Measurements from ENCODE around the gene SPATA13.
"Not testable (repeated sequence)": the region's sequence is repeated elsewhere in the genome, so short reads cannot be mapped to it uniquely, and the experiment has no call there.

SPATA13 gene

DNA sequence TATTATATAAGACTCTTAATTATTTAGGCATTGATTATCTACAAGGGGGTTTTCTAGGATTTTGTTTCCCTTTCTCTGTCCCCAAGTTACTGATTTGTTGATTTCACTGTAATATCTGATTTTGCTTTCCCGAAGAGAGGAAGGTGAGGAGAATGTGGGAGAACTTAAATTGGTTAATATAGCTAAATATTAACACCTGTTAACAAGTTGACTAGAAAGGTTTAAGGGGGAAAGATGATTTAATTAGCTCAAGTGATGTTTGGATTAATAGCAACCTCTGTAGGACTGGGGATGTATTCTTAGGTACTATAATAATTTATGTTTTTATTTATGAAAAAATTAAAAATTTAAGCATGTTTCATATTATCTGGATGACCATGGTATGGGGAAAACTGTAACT, 35.1 kb downstream of the SPATA13 start:
- no peak for DNase-seq (ENCODE audit: low spot score)

DNA sequence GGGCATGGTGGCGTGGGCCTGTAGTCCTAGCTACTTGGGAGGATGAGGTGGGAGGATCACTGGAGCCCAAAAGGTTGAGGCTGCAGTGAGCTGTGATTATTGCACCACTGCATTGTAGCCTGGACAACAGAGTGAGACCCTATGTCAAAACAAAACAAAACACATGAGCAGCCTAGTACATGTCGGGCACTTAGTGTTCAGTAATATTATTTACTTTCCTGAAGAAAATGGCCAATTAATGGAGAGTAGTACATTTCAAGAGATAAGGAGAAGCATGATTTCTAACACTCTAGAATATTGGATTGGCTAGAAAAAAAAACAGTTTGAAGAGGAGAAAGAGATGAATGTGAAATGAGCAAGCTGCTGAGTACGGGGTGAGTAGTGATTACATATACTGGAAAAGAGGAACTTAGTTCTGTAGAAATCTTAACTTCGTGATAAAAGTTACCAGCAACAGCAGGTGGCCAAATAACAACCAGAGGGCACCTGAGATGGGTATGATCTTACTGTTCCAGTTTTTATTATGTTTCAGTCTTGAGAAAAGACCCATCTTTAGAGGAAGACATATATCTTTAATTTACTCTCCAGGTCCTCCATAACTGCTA, 36.2 kb downstream of the SPATA13 start:
- no peak for DNase-seq (ENCODE audit: low spot score)

DNA sequence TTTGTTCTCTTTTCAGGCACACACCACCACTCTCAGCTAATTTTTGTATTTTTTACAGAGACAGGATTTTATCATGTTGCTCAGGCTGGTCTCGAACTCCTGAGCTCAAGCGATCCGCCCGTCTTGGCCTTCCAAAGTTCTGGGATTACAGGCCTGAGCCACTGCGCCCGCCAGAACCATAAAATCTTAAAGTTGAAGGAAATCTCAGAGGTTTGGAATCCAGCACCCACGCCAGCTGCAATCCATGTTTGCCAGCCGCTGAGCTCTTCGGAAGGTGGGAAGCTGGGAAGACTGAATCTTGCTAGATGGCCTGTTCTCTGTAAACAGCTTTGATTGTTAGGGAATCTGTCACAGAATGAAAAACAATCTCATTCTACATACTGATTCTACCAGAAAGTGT, 38.5 kb downstream of the SPATA13 start:
- DNase-seq (ENCODE audit: low spot score) = no peak

DNA sequence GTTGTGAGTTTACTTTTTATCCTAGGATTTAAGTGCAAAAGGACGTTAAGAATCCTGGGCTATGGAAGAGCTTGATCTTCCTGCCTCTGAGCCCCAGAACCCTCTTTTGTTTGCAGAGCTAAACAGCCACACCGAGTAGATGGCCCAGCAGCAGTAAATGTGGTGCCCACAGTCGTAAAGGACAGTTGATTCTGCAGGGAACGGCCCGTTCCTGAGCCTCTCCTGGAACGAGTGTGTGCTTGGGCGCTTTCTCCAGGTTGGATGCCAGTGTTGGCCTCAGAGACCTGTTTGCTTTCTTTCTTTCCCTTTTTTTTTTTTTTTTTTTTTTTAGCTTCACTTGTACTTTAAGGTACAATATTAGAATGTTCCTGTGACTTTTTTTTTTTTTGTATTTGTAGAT, 41.7 kb downstream of the SPATA13 start:
- DNase-seq (ENCODE audit: low spot score) = no peak

DNA sequence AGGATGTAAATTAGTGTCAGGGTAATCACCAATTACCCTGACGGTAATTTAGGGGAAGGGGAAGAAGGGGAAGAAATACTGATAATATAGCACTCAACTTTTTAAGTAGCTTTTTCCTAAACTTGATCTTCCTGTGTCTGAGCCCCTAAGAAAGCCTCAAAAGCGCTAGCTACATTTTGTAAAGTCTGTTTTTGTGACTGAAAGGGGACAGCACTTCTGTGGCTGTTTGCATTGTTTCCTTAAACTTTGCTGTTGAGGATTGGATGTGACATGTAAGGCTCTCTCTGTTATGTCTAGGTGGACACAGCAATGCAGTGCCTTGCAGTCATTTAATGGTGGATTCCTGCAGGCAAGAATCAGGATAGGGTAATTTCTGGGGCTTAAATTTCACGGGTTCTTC, 42.8 kb downstream of the SPATA13 start:
- no peak for DNase-seq (ENCODE audit: low spot score)

DNA sequence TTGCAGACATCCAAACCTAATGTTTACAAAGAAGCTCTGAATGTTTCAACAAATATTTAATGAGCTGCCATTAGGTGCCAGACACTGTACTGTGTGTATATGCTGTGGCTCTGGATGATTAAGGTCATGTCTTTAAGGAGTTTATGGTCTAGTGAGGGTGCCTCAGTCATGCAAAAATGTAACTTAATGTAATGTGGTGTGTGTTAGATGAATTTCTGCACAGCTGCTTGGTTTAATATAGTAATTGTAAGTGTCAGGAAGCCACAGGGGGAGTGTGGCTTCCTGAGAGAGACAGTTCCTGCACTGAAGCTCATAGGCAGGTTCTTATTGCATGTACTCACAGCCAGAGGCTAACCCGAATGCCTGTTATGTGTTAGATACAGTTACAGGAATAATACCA, 43.3 kb downstream of the SPATA13 start:
- no peak for DNase-seq (ENCODE audit: low spot score)

DNA sequence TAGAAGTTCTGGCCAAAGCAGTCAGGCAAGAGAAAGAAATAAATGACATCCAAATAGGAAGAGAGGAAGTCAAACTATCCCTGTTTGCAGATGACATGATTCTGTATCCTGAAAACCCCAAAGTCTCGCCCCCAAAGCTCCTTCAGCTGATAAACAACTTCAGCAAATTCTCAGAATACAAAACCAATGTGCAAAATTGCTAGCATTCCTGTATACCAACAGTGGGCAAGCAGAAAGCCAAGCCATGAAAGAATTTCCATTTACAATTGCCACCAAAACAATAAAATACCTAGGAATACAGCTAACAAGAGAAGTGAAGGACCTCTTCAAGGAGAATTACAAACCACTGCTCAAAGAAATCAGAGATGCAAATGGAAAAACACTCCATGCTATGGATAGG, 44.6 kb downstream of the SPATA13 start:
- DNase-seq (ENCODE audit: low spot score) = not testable (repeated sequence)

DNA sequence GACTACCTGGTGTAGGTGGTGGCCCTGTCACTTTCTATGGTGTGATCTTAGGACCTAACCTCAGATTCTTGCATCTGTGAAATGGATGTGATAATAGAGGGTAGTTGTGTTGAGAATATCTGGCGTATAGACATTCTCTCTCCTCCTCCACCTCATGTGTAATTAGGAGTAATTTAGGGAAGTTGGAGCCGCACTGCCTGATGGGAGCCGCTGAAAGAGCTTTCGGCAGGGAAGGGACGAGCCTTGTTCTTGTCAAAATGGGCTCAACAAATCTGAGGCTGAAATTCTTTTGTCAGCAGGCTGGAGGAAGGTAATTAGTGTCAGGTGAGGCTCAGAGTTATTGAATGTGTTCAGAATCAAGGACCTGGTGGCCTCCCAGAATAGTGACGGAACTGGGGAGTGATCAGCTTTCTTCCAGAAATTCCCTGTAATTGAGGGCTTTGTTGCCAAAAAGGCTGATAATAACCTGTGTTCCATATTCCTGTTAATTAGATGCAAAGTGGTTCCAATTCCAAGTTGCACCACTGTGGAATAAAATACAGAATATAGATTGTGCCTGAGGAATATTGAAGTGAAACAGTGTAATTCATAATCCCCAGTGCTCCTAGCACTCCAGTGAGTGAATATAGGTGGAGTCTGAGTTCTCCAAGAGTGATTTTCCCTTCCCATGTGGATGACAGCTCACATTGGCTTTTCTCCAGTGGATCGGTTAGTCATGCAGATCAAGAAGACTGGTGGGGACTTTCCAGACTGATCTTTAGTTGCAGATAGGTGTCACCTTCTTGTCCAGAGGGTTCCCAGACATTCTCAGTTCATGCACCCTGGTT, 47.5 kb downstream of the SPATA13 start:
- peak; percentile 71 for DNase-seq (ENCODE audit: low spot score)

DNA sequence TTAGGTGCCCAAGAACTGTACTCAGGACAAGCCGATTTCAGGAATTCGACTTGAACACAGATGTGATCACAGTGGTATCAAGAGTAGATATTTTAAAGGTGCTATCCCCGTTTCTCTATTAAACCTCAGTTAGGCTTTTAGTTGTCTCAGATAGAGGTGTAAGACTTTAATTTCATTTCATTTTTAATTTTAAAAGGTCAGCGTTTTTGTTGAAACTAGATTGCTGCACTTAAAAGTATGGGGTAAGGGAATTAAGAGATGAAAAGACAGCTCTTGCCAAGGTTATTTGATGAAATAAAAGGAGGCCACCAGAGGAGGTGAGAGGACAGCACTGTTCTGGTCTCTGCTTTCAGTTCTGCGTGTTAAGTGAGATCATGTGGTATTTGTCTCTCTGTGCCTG, 48.6 kb downstream of the SPATA13 start:
- no peak for DNase-seq (ENCODE audit: low spot score)

DNA sequence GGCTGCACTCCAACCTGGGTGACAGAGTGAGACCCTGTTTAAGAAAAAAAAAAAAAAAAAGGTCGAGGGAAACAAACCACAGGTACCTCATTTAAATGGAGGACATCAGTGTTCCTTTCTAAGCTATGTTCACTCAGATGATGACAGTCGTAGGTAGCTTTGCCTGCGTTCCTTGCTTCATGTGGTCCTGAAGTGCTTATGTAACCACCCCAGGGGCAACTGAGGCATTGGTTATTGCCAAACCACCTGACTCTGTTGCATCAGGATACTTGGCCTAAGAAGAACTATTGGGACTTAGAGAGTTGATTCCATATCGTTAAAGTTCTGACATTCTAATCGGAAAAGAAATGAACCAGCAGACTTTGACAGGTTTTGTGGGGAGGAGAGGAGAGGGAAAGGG, 51.7 kb downstream of the SPATA13 start:
- DNase-seq (ENCODE audit: low spot score) = peak; percentile 68

DNA sequence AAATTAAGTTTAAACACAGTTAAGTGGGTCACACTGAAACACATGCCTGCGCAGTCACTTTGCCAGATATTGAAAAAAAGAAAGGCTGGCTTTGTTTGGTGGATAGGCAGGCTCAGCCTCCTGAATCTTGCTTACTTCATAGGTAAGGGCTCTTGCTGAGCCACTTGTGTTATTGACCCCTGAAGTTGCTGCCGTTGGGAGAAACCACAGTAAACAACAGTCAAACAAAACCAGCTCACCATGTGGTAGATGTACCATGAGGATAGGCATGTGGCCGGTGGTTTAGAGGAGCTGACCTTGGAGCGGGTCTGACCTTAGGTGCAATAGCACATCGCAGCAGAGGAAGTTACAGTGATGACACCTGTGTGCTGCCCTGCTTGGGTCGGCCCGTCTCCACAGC, 52.2 kb downstream of the SPATA13 start:
- no peak for DNase-seq (ENCODE audit: low spot score)

DNA sequence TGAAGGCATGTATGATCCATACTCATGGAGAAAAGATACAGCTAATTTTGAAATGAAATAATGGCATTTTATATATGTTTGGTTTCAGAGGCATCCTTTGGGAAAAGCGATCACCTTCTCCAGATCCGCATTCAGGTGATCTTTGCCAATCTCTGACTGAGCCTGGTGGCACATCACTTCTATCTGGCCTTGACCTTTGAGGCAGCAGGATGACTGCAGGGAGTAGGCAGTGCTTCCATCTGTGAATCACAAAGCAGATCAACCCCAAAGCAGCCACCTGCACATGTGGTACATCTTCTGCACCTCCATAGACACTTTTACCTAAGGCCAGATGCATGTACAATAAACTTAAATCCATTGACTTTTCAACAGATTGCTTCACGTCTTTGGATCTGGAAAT, 53.4 kb downstream of the SPATA13 start:
- no peak for DNase-seq (ENCODE audit: low spot score)

DNA sequence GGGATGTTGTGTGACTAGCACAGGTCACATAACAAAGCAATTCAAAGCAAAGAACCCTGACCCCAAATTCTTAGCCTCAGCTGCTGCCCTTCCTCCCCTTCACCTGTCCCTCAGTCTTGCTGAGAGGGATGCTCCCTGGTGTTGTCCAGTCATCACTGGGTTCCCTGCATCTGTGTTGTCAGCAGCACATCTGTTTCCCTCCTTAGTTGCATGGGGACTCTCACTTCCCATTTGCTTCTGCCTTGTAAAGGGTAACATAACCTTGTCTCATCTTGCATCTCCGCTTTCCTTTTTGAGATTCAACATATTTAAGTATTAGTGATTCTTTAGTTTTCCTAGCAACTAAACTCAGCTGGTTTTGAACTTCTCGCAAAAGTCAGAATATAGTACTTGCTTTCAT, 54.0 kb downstream of the SPATA13 start:
- no peak for DNase-seq (ENCODE audit: low spot score)

DNA sequence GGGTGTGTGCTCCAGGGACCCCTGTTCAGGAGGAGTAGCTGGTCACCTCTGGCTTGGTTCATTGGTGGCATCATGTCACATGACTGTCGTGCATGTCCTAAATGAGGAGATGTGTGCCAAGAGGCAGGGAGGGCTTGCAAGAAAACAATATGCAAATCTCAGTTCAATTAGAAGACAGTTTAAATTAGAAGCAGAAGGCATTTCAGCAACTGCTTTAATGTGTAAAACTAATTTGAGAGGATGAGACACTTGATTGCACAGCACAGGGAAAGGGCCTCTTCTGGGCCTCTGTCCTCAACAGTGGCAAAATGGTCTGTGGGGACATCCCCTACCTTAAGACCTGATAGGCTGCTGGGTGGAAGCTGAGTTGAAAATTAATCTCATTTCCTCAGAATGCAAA, 54.6 kb downstream of the SPATA13 start:
- no peak for DNase-seq (ENCODE audit: low spot score)

DNA sequence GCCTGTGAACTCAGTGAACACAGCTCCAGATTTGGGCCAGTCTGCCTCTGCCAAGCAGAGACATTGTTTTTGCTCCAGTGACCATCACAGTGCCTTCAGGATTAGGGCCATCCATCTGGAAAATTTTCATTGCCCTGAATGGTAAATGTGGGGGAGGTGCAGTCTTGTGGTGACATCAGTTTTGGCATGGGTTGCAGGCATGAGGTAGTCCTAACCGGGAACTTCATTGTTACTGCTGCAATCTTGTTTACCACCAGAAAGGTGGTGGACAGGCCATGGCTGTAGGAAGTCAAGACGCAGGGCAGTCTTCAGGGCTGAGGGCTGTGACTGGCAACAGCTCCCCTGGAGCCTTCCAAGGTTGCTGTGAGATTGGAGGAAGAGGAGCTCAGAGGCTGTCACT, 55.2 kb downstream of the SPATA13 start:
- peak; percentile 64 for DNase-seq (ENCODE audit: low spot score)

DNA sequence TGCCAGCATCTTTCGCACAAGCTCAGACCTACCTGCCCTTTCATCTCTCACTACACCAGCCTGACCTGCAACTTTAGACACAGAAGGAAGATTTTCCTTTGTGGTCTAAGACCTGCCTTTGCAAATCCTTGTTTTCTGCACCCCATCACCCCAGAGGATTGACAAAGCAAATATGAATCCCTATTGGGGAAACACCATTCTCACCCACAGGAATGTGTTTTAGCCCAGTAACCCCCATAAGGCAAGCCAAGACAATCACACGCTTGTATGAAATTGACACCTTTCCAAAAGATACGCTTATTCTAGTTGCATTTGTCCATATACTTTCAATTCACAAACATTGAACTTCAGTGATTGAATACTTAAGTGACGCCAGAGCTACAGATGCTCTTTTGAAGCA, 55.7 kb downstream of the SPATA13 start:
- no peak for DNase-seq (ENCODE audit: low spot score)

DNA sequence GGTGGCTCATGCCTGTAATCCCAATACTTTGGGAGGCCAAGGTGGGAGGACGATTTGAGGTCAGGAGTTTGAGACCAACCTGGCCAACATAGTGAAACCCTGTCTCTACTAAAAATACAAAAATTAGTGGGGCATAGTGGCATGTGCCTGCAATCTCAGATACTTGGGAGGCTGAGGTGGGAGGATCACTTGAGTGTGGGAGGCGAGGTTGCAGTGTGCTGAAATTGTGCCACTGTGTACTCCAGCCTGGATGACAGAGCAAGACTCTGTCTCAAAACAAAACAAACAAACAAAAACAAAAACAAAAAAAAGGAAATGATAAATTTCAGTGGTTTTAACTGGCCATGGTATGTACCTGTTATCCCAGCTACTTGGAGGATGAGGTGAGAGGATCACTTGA, 56.3 kb downstream of the SPATA13 start:
- not testable (repeated sequence) for DNase-seq (ENCODE audit: low spot score)

DNA sequence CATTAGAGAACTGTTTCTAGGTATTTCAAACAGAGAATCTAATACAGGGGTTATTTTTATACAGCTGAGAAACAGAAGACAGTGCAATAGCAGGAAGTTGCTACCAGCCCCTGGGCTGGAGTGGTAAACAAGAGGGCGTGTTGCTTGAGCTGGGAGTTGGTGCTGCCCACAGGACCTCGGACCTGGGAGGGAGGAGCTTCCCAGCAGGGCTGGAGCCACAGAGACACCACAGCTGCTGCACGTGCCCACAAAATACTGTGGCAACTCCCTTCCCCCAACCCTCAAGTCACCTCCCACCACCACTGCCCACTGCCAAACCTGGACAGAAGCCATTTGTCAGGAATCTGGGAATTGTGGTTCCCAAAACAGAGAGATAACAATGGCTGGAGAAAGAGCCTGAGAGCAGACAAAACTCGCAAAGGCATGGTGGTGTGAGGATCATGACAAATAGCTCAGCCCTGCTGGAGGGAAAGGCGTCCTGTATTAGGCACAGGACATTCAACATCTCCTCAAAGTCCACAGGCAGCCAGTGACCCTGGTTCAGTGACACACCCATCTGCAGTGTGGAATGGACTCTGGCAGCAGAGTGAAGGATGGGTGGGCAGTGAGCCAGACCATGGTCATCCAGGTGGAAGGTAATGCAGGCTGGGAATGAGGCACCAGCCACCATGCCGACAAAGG, 57.2 kb downstream of the SPATA13 start:
- no peak for DNase-seq (ENCODE audit: low spot score)

DNA sequence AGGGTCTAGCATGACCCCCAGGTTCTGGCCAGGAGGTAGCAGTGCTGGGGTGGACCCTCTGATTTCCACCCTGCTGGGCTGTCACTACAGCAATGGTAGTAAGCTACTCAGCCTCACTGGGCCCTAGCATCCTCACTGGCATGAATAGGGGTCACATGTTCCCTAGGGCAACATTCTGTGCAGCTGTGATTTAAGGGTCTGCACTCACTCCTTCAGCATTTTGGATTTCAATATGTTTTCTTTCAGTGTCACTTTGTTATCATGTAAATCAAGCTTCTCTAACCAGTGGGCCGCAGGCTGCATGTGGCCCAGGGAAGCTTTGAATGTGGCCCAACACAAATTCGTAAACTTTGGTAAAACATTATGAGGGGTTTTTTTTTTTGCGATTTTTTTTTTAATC, 57.8 kb downstream of the SPATA13 start:
- DNase-seq (ENCODE audit: low spot score) = no peak

DNA sequence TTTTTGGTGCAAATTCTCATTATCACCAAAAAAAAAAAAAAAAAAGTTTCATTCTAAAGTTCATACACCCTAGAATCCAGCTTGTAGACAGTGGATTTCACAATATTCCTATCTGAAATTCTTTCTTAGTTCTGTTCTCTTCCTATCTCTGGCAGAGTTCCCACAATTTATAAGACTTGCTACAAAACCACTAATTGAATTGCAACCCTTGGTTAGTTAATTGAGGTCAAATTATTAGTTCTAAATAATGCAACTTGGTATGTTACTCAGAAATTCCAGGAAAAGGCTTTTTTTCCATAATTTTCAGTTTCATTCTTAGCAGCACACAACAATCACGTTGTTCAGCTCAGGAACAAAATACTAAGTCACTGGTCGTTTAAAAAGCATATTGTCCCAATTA, 58.5 kb downstream of the SPATA13 start:
- no peak for DNase-seq (ENCODE audit: low spot score)

DNA sequence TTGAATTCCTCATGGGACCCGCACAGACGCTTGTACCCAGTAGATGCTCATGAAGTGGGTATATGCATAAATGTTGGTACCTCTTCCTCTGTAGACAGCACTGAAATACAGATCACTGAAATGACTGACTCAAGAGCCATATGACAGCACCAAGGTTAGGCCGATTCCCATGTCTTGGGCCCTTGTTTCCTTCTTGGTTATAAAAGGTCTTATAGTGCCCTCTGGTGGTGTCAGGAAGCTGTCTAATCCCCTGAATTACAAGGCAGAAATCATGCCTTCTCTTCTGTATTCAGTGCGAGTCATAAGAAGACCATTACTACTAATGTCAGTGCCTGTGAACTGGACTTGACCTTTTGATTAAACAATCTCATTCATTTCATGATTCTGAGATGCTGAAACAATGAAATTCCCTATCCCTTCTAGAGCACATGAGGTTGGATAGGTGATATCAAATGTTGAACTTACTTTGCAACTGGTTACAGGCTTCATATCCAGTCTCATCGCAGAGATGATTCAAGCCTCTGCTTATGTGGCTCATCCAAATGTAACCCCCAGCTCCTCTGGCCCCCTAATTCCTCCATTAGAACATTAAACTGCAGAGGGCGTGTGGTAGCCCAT, 59.7 kb downstream of the SPATA13 start:
- DNase-seq (ENCODE audit: low spot score) = peak; percentile 88

DNA sequence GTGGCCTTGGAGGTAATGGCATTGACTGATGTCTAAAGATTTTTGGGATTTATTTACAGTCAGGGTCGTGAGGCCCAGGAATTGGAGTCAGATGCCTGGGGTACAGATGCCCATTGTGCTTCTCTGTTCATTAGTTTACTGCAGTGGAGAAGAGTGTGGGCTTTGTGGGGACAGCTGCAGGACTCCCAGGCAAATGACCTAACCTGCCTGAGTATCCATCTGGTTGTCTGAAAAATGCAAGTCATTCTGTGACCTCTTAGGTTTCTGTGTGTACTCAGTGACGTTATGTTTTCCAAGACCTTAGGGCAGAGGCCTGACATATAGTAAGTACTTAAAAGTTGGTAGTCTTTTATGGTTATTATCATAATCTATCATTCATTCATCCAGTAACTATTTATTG, 60.5 kb downstream of the SPATA13 start:
- DNase-seq (ENCODE audit: low spot score) = no peak

DNA sequence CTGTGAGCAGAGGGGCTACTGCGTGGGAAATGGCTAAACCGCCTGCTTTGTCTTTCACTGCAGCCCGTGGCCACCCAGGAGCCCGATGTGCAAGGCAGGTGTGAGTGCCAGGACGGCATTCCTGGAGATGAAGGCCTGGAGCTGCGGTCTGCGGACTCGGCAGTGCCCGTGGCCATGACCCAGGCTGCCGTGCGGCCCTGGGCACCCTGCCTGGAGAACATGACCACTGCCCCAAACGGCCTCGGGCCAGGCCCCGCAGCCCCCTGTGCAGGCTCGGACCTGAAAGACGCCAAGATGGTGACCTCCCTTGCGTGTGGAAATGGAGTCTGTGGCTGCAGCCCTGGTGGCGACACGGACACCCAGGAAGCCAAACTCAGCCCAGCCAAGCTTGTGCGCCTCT, 62.2 kb downstream of the SPATA13 start:
- DNase-seq (ENCODE audit: low spot score) = no peak
